ENCODE data around the gene CDKN2AIPNL. TPM values are rescaled to one million over a fixed set of nuclear protein-coding genes. Genes with fewer than 3 reads are reported as not detected.

The CDKN2AIPNL gene
- total and polyA plus RNA-seq, 2 of the 8 experiments (the other 6 are each of a cell fraction or from before 2014, with no cell fraction given), result 40.0 to 56.3 TPM

DNA sequence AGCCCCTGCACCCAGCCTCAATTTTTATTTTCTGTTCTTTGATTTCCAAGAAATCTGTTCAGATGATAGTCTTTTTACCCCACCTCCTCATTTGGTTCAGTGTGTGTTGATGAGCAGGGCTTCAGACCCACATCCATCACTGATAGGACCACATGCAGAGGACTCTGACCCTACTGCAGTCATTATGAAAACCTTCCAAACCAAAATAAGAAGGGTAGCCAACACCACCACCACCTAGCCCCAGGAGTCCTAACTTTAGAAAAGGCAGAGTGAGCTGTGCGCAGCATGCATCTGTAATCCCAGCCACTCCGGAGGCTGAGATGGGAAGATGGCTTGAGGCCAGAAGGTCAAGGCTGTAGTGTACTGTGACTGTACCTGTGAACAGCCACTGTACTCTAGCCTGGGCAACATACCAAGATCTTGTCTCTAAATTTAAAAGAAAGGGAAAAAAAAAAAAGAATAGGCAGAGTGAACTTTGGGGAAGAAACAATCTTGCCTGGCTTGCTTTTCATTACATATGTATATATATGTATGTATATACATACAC is 13.0 kb downstream of the CDKN2AIPNL start:
- Histone ChIP-seq H2BK12ac (ENCODE audit: low read depth, low read length) (no peak overlapping the region), H3K27ac (ENCODE audit: low read depth, low read length) (no peak overlapping the region), H4K8ac (ENCODE audit: extremely low read depth, insufficient read depth, low read length) (no peak overlapping the region), H2BK5ac (ENCODE audit: low read depth, low read length) (no peak overlapping the region), H3K56ac (replicated peaks; ENCODE audit: insufficient read length, low read depth, low read length) (no peak overlapping the region), H2AFZ (ENCODE audit: low read length) (no peak overlapping the region), H3K79me2 (ENCODE audit: control insufficient read depth in 1 of 2, insufficient read depth in 2 of 2, low read length in 2 of 2) (no peaks in the 10 kb centered on the region), H3K4me2 (ENCODE audit: insufficient read depth in 1 of 2, low read depth in 2 of 2, low read length in 2 of 2) (no peak overlapping the region), H3K14ac (ENCODE audit: insufficient read length) (no peak overlapping the region), H3K9me3 (ENCODE audit: insufficient read depth in 2 of 2, low read depth in 1 of 2, low read length in 1 of 2) (no peaks in the 10 kb centered on the region), H3K18ac (ENCODE audit: extremely low read depth, low read length) (no peak overlapping the region), H3K23me2 (ENCODE audit: low read depth, low read length) (no peaks in the 10 kb centered on the region), H3K4me1 (replicated peaks in 1 of 4; ENCODE audit: control insufficient read depth in 3 of 4, insufficient read depth in 4 of 4, low read length in 3 of 4) (no peaks in the 10 kb centered on the region), H4K91ac (replicated peaks; ENCODE audit: insufficient read length, low read length) (no peak overlapping the region), H3K23ac (ENCODE audit: insufficient read length) (no peak overlapping the region), H2AK5ac (ENCODE audit: low read depth, low read length) (no peak overlapping the region), H3K4me3 (ENCODE audit: extremely low read depth in 1 of 4, insufficient read depth in 2 of 4, low read depth in 3 of 4, low read length in 4 of 4) (no peak overlapping the region), H3K79me1 (ENCODE audit: low read depth, low read length) (no peaks in the 10 kb centered on the region), H2BK20ac (ENCODE audit: low read length) (no peak overlapping the region), H4K20me1 (replicated peaks in 1 of 2; ENCODE audit: control insufficient read depth in 1 of 2, insufficient read depth in 2 of 2, low read length in 2 of 2) (peaks cover 0 to 2% of the 10 kb centered on the region in 2 experiments), H3K9ac (replicated peaks in 1 of 4; ENCODE audit: extremely low read depth in 1 of 4, low read depth in 3 of 4, low read length in 3 of 4) (no peak overlapping the region), H2BK120ac (replicated peaks; ENCODE audit: low read depth, low read length) (no peak overlapping the region), H4K5ac (ENCODE audit: insufficient read length, low read depth, low read length) (no peak overlapping the region), H3K27me3 (replicated peaks in 1 of 4; ENCODE audit: control insufficient read depth in 3 of 4, extremely low read depth in 1 of 4, insufficient read depth in 3 of 4, low read length in 3 of 4) (no peaks in the 10 kb centered on the region), H3K4ac (replicated peaks; ENCODE audit: insufficient read length, low read depth, low read length) (no peak overlapping the region), H3K36me3 (ENCODE audit: control insufficient read depth in 2 of 4, insufficient read depth in 4 of 4, low read length in 3 of 4) (peaks cover 3 to 38% (median 10%) of the 10 kb centered on the region in 4 experiments; a peak in 6 of 8 replicates), H2BK15ac (ENCODE audit: low read length) (no peak overlapping the region)
- no peak for TF ChIP-seq KDM1A (IDR thresholded peaks at IDR 0.05; ENCODE audit: borderline replicate concordance, low read length)
- ChIA-PET POLR2A (ENCODE audit: partially characterized antibody) (interaction anchor here (0.7 to 6.7 kb wide), 4 partner anchors 10 to 17 kb away, joined by 3 to 51 read pairs (median 6); no protein-coding TSS in a partner anchor), CTCF (ENCODE audit: partially characterized antibody) (interaction anchor here (1.9 to 3.2 kb wide), 2 partner anchors 13 to 188 kb away, joined by 5 to 21 read pairs; partner anchors contain the start of gene CDKN2AIPNL)
- WGBS, 2 experiments (ENCODE audit: extremely low coverage in 1 of 2, insufficient coverage in 1 of 2, insufficient read length in 1 of 2, insufficient replicate concordance in 2 of 2, low coverage in 1 of 2, low lambda C conversion rate in 2 of 2, missing lambda C conversion rate in 1 of 2), result 92% methylated on average over 2 of the region's 2 CpGs; no CpG with 5 or more reads in 1 of the 2 experiments
- no peak for FAIRE-seq
- no peak for DNase-seq (ENCODE audit: low read depth in 1 of 2, low spot score in 2 of 2)
